HG03521 (cell line): Measurements from ENCODE around the gene CDKAL1.
A peak's percentile ranks its signal among the peaks of the same experiment; 100 is the strongest.

Experiments used
- ATAC-seq: cut with Tn5 transposase; IDR thresholded peaks from one replicate; pipeline ENCODE4 v1.9.1; 2021; ENCODE audit warnings: mild to moderate bottlenecking, moderate library complexity; ENCODE audit not compliant: unreplicated experiment

The CDKAL1 gene

GRCh38 chr6:21264288-21265033 is 730.2 kb downstream of the CDKAL1 start:
- peak; percentile 20 for ATAC-seq

- ATAC-seq, result no peak
Observed at GRCh38 chr6:21265034-21265729, 730.9 kb downstream of the CDKAL1 start.

GRCh38 chr6:21265730-21266044 is 731.4 kb downstream of the CDKAL1 start:
- no peak for ATAC-seq

GRCh38 chr6:21270636-21271201 is 736.5 kb downstream of the CDKAL1 start:
- ATAC-seq, result no peak

GRCh38 chr6:21271428-21272155 is 737.3 kb downstream of the CDKAL1 start:
- ATAC-seq, result no peak

GRCh38 chr6:21273451-21273850 is 739.2 kb downstream of the CDKAL1 start:
- no peak for ATAC-seq

GRCh38 chr6:21274851-21275250 is 740.6 kb downstream of the CDKAL1 start:
- no peak for ATAC-seq

- no peak for ATAC-seq
Observed at GRCh38 chr6:21277601-21278374, 743.5 kb downstream of the CDKAL1 start.

- no peak for ATAC-seq
Observed at GRCh38 chr6:21278375-21278745, 744.1 kb downstream of the CDKAL1 start.

GRCh38 chr6:21279619-21280018 is 745.4 kb downstream of the CDKAL1 start:
- no peak for ATAC-seq

GRCh38 chr6:21281366-21281765 is 747.1 kb downstream of the CDKAL1 start:
- ATAC-seq, result no peak
